GM19397 (cell line): ENCODE data around the gene AKAP8L.
A peak's percentile ranks its signal among the peaks of the same experiment; 100 is the strongest.
"Not testable (repeated sequence)": the region's sequence is repeated elsewhere in the genome, so short reads cannot be mapped to it uniquely, and the experiment has no call there.

ENCODE experiments used
- ATAC-seq: cut with Tn5 transposase; IDR thresholded peaks from one replicate; pipeline ENCODE4 v1.9.1; 2021; ENCODE audit warnings: mild to moderate bottlenecking, moderate library complexity; ENCODE audit not compliant: unreplicated experiment

Gene AKAP8L

DNA sequence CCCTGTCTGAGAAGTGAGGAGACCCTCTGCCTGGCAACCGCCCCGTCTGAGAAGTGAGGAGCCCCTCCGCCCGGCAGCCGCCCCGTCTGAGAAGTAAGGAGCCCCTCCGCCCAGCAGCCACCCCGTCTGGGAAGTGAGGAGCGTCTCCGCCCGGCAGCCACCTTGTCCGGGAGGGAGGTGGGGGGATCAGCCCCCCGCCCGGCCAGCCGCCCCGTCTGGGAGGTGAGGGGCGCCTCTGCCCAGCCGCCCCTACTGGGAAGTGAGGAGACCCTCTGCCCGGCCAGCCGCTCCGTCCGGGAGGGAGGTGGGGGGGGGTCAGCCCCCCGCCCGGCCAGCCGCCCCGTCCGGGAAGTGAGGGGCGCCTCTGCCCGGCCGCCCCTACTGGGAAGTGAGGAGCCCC, 55.7 kb downstream of the AKAP8L start:
- not testable (repeated sequence) for ATAC-seq

DNA sequence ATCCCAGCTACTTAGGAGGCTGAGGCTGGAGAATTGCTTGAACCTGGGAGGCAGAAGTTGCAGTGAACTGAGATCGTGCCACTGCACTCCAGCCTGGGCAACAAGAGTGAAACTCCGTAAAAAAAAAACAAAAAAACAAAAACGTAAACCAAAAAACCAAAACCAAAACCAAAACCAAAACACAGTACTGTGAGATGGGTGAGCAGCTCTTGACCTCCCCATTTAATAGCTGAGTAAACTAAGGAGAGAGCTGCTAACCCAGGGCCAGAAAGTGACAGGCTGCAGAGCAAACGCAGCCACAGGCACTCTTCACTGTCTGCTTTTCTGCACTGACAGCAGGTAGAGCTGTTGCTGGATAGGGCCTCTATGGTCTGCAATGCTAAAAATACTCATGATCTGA, 58.8 kb downstream of the AKAP8L start:
- ATAC-seq, result not testable (repeated sequence)

DNA sequence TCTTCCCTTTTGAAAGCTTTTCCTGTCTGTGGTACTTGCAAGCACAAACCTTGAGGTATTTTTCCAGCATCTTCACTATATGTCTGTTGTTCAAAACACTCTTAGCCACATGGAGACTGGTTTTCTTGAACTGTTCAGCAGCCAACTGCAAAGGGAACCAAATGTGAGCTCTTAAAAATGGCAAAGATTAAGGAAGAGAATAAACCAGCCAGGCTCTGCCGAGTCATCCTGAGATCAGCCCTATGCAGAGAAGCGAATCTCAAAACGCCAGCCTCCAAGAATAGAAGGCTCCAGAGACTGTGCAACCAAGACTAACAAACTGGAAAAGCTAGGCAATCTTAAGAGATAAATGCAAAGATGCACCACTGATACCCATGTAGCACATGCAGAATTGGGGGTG, 59.9 kb downstream of the AKAP8L start:
- ATAC-seq, result no peak

DNA sequence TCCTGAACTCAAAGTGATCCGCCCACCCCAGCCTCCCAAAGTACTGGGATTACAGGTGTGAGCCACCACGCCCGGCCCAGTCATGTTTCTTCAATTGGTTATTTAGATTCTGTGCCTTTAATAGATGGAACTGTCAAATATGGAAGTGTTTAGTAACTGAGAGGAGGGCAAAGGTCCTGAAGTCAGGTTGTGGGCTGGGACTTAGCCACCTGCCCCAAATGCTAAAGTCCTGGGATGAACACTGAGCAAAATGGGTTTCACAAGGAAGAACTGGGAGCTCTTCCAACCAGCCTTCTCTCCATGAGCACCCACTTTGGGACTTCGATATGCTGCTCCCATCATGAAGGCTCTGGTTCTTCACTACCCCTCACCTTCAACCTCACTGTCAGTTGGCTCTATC, 60.9 kb downstream of the AKAP8L start:
- no peak for ATAC-seq

DNA sequence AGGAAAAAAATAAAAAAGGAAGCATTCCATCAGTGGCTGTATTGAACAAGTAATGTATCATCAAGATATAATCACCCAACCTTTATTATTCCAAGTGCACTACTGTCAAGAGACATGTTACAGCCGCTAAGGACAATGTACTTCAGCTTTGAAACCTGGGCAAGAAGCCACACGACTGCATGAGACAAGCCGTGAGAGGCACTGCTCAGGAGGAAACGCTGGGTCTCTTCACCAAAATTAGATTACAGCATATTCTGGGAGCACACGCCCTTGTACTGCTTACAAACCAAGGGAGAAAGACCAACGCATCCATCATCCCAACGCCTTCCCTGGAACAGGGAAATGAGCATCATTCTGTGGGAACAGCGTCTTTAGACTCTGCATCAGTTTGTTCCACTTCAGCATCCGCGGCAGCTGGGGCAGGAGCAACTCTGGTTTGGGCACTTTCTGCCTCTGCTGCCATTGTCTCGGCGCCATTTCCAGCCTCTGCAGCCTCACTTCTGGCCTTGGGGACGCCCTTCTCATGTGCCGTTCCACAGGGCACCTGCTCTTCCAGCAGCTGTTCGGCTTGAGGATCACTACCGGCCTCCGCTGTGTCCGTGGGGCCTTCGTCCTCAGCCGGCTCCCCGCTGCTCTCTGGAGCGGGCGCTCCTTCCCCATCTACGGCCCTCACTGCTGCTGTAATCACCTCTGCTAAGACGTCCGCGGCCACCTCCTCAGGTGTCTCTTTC, 64.1 kb downstream of the AKAP8L start:
- no peak for ATAC-seq

DNA sequence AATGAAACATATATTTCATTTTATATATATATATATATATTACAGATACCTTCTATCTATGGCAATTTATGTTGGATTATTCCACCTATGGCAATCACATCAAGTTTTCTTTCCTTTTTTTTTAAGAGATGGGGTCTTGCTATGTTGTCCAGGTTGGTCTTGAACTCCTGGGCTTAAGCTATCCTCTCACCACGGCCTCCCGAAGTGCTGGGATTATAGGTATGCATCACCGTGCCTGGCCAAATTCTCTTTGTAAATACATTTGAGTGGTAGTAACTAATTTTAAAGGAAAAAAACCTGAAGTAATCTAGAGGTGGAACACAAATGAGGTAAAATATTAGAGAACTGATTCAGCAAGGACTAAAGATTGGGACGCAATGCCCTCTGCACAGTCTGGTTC, 64.9 kb downstream of the AKAP8L start:
- ATAC-seq, result no peak

DNA sequence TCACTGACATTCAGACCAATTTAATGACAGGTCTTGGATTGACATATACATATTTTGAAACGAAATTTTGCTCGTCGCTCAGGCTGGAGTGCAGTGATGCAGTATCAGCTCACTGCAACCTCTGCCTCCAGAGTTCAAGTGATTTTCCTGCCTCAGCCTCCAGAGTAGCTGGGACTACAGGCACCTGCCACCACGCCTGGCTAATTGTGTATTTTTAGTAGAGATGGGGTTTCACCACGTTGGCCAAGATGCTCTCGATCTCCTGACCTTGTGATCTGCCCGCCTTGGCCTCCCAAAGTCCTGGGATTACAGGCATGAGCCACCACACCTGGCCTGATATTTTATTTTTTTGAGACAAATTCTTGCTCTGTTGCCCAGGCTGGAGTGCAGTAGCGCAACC, 66.3 kb downstream of the AKAP8L start:
- ATAC-seq, result not testable (repeated sequence)

DNA sequence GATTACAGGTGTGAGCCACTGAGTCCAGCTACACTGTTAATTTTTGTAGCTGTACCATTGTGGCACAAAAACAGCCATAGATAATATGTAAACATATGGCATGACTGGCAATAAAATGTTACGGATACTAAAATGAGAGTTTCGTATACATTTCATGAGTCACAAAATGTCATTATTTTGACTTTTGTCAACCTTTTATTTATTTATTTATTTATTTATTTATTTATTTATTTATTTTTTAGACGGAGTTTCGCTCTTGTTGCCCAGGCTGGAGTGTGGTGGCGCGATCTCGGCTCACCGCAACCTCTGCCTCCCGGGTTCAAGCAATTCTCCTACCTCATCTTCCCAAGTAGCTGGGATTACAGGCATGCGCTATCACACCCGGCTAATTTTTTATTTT, 77.5 kb downstream of the AKAP8L start:
- not testable (repeated sequence) for ATAC-seq

DNA sequence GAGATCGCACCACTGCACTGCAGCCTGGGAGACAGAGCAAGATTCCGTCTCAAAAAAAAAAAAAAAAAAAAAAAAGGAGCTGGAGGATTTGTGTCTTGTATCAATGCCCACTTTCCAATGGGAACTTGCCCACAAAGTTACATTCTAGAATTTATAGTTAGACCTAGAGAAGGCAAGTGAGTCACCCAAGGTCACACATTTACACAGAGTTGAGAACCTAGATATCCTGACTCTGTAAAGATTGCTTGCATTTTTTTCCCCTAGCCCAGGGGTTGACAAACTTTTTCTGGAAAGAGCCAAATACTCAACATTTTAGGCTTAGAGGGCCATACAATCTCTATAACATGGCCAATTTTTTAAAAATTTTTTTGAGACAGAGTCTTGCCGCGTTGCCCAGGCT, 78.7 kb downstream of the AKAP8L start:
- ATAC-seq, result no peak

DNA sequence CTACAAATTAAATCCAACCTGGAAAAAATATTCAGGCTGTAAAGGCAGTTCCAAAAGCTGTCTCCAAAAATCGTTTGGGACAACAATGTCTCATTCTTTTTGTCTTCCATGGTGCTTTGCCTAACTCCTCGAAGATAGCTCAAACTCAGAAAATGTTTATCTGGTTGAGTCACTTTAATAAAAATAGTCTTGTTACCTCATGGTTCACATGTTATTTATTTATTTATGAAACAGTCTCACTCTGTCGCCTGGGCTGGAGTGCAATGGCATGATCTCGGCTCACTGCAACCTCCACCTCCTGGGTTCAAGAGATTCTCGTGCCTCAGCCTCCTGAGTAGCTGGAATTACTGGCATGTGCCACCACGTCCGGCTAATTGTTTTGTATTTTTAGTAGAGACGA, 81.6 kb downstream of the AKAP8L start:
- no peak for ATAC-seq

DNA sequence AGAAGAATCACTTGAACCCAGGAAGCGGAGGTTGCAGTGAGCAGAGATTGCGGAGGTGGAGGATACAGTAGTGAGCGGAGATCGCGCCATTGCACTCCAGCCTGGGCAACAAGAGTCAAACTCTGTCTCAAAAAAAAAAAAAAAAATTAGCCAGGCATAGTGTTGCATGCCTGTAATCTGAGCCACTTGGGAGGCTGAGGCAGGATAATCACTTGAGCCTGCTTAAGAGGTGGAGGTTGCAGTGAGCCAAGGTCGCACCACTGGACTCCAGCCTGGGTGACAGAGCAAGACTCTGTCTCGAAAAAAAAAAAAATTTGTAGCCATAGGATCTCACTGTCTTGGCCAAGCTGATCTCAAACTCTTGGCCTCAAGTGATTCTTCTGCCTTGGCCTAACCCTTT, 82.8 kb downstream of the AKAP8L start:
- ATAC-seq, result not testable (repeated sequence)

DNA sequence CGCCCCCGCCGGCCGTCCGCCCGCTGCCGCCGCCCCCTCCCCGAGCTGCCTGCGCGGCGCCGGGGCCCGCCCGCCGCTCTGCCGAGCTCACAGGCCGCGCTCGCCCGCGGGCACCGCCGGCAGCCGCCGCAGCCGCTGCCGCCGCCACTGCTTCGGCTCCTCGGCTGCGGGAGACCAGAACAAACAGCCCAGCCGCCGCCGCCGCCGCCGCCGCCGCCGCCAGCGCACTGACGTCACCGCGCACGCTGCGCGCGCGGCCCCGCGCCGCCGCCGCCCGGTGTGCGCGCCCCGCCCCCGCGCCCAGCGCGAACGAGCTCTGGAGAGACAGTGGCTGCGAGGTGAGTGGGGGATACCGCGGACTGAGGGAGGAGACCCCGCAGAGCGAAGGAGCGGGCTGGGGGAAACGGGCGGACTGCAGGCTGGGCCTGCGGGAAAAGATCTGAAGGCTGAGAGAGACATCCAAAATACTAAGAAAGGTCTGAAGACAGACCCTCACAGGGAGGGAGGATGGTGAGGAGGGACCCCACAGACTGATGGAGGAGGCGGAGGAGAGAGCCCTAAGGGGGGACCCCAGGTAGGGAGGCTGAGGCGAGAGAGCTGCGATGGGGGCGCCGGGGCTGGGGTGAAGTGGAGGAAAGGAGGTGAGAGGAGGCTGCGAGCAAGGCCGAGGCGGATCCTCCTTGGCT, 86.3 kb downstream of the AKAP8L start, which contains the start of gene BRD4:
TSS of gene BRD4 (minus strand) at position 229 of the 686 bp plus-strand sequence. CDS start 59,440 bp downstream, outside the sequence.
- peak; percentile 53 for ATAC-seq

DNA sequence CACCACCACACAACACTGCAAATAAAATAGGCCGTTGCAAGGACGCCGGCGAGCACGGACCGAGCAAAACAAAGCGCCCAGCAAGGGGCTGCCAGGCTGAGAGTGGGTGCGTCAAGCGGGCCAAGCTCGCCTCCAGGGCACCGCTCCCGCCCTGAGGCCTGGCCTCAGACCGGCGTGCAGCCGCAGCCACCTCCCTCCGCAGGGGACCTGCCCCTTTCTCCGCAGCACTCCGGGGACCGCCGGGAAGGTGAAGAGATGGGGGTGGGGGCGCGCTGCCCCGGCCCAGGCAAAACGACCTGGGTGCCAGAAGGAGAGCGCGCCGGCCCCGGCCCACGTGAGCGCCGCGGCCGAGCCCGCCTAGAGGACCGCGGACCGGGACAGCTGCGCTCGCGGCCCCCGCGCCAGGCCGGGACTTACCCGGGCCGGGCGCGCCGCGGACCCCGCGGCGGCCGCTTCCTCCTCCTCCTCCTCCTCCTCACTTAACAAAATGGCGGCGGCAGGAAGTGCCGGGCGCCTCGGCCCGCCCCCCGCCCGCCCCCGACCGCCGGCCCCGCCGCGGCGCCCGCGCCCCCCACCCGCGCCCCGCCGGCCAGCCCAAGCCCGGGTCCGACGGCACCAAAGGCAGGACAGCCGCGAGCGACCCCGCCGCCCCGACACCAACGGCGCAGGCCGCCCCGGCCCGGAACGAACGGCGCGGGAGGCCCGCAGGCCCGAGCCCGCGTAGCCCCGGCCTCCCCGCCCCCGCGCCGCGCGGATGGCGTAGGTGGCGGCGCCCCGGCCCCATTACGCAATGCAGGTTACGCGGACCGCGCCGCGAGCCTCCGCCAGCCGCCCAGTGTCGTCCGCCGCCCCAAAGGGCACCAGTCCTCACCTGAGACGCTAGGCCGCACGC, 87.1 kb downstream of the AKAP8L start:
- ATAC-seq, result peak; percentile 39

DNA sequence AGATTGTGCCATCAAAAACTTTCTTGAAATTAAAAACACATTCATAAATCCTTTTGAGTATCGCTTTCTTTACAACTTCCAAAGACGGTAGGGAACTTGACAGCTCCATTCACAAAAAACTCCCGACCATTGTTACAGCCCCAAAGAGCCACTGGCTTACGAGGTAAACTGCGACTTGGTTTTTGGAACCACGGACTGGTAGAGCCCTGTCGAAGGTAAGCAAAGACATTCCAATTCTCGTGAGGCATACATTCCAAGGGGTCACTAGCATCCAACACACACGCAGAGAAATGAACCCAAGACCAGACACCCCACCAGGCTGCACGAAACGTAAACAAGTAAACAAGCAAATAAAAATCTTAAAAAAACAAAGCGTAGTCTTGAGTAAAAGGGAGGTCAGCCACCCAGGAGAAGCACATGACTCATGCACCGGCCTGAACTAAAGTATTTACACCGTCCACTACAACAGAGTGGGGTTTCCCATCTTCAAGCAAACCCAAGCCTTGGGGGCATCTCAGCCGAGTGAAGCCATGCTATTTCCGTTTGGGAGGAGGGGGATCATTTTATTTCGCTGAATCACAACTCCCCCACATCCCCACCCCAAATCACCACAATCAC, 87.9 kb downstream of the AKAP8L start:
- ATAC-seq, result no peak
